ENCODE measurements around the gene KLC3.

DNA sequence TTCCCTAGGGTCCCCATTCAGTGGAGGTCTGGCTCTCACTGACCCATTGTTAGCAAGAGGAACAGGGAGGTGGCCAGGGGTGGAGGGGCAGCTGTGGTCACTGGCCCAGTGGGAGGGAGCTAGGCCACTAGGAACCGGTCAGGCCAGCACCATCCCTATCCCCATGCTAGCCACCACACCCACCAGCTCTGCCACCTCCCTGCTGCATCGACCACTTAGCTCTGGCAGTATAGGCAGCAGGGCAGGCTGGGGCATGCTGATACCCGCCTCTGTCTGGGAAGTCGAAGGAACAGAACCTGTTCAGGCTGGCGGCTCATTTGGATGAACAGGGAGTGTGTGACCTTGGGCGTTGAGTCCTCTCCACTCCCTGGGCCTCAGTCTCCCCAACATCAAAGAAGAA is 59.6 kb downstream of the KLC3 start:
- TF ChIP-seq, protein P1, sequence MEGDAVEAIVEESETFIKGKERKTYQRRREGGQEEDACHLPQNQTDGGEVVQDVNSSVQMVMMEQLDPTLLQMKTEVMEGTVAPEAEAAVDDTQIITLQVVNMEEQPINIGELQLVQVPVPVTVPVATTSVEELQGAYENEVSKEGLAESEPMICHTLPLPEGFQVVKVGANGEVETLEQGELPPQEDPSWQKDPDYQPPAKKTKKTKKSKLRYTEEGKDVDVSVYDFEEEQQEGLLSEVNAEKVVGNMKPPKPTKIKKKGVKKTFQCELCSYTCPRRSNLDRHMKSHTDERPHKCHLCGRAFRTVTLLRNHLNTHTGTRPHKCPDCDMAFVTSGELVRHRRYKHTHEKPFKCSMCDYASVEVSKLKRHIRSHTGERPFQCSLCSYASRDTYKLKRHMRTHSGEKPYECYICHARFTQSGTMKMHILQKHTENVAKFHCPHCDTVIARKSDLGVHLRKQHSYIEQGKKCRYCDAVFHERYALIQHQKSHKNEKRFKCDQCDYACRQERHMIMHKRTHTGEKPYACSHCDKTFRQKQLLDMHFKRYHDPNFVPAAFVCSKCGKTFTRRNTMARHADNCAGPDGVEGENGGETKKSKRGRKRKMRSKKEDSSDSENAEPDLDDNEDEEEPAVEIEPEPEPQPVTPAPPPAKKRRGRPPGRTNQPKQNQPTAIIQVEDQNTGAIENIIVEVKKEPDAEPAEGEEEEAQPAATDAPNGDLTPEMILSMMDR (IDR thresholded peaks at IDR 0.05; ENCODE audit: control extremely low read depth in 1 of 3, insufficient read depth in 1 of 3, low read depth in 1 of 3, low read length in 3 of 3): no peak
- TF ChIP-seq NANOG (IDR thresholded peaks at IDR 0.05; ENCODE audit: insufficient read depth, low read depth, low read length, poor library complexity, severe bottlenecking): no peak
- TF ChIP-seq EZH2 (IDR thresholded peaks at IDR 0.05; ENCODE audit: low read depth, low read length, severe bottlenecking): no peak
- no peak for TF ChIP-seq TAF1 (IDR thresholded peaks at IDR 0.05; ENCODE audit: low read depth, low read length)

Data from H1 (cell line).